Type B pancreatic cell (in vitro differentiated cells): Measurements from ENCODE around the gene SLC6A13. TPM values are rescaled to one million over a fixed set of nuclear protein-coding genes. Genes with fewer than 3 reads are reported as not detected.

Experiments
- DNase-seq: peaks from one replicate; pipeline ENCODE4 v3.0.0; 2021; ENCODE audit warnings: mixed read lengths; ENCODE audit not compliant: unreplicated experiment; ENCODE audit errors: extremely low spot score
- H3K27ac Mint-ChIP-seq: 2 replicates; pipeline ENCODE4 v1.8.0; 2021; ENCODE audit warnings: mild to moderate bottlenecking, mixed read lengths
- H3K27me3 Mint-ChIP-seq: 2 replicates; pipeline ENCODE4 v1.8.0; 2021; ENCODE audit warnings: mixed read lengths
- H3K36me3 Mint-ChIP-seq: 2 replicates; pipeline ENCODE4 v1.8.0; 2021; ENCODE audit warnings: mixed read lengths
- H3K4me1 Mint-ChIP-seq: one replicate; pipeline ENCODE4 v1.8.0; 2021; ENCODE audit warnings: mixed read lengths; ENCODE audit not compliant: unreplicated experiment
- H3K4me3 Mint-ChIP-seq: 2 replicates; pipeline ENCODE4 v1.8.0; 2021; ENCODE audit warnings: mild to moderate bottlenecking, mixed read lengths
- H3K9me3 Mint-ChIP-seq: 2 replicates; pipeline ENCODE4 v1.8.0; 2021; ENCODE audit warnings: mixed read lengths
- CTCF ChIP-seq: fragments of 200-600 bp; sonication (generic); conservative IDR thresholded peaks from 2 replicates; pipeline ENCODE4 v1.5.0; 2021; ENCODE audit warnings: antibody characterized with exemption, mild to moderate bottlenecking
- total RNA-seq: library from RNA; stranded (reverse); gene quantifications from 2 replicates; pipeline ENCODE4 v1.2.1, GENCODE V29; 2021; ENCODE audit warnings: low replicate concordance

The SLC6A13 gene
- total RNA-seq, 1 donor from 2014 or later, result 7.0 TPM

DNA sequence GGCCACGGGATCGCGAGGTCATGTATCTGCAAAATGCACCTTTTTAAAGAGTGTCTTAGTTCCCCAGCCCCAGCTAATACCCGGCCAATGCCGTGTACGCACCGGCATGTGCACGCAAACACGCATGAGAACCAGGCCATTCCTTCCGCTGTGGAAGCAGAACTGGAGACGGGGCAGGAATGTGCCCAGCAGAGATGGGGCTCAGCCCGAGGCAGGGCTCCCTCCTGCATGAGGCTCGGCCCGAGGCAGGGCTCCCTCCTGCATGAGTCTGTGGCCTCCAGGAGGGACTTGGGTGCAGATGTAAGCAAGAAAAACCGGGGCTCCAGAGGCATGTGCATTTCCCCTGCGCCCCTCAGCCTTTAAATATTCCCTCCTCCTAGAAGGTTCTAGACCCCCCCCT is 86.9 kb downstream of the SLC6A13 start:
- no peak for TF ChIP-seq CTCF
- Mint-ChIP-seq H3K4me3 (no peak overlapping the region), H3K4me1 (peaks cover 22% of the 10 kb centered on the region), H3K27me3 (peaks cover 19% of the 10 kb centered on the region), H3K36me3 (no peaks in the 10 kb centered on the region), H3K27ac (no peak overlapping the region), H3K9me3 (no peaks in the 10 kb centered on the region)
- DNase-seq, result no peak

DNA sequence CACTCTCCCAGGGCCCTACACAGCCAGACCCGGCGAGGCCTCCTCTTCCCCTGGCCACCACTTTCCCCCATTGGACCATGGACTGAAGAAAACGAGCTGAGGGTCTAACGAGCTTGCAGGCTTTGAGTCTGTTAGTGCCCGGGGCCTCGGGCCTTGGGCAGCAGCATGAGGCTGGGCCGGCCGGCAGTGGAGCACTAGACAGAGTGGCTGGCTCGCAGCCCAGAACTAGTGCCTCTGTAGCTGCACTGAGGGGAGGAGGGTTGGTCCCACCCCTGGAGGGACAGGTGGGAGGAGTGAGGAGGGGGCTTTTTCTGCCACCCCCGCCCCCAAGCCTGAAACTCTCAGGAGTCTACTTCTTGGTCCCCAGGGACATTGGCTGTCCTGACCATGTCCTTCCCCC is 87.4 kb downstream of the SLC6A13 start:
- no peaks in the 10 kb centered on the region for H3K36me3 Mint-ChIP-seq
- no peak overlapping the region for H3K4me3 Mint-ChIP-seq
- H3K9me3 Mint-ChIP-seq, result no peaks in the 10 kb centered on the region
- TF ChIP-seq CTCF, result no peak
- H3K4me1 Mint-ChIP-seq, result peaks cover 25% of the 10 kb centered on the region
- DNase-seq, result no peak
- H3K27me3 Mint-ChIP-seq, result peaks cover 17% of the 10 kb centered on the region
- H3K27ac Mint-ChIP-seq, result peak overlapping the region; percentile 39

DNA sequence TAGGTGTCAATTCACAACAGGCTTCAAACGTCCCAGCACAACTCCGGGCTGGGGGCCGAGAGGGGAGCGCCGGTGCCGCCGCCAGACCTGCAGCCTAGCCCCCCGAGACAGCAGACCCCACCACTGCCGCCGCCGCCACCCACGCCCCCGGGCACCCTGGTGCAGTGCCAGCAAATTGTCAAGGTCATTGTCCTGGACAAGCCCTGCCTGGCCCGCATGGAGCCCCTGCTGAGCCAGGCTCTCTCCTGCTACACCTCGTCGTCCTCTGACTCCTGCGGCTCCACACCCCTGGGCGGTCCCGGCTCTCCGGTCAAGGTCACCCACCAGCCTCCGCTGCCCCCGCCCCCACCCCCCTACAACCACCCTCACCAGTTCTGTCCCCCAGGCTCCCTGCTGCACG is 88.0 kb downstream of the SLC6A13 start:
- Mint-ChIP-seq H3K4me3 (no peak overlapping the region), H3K27ac (no peak overlapping the region), H3K36me3 (no peaks in the 10 kb centered on the region), H3K4me1 (peaks cover 31% of the 10 kb centered on the region), H3K27me3 (peaks cover 18% of the 10 kb centered on the region), H3K9me3 (no peaks in the 10 kb centered on the region)
- TF ChIP-seq CTCF, result no peak
- DNase-seq, result no peak

- Mint-ChIP-seq H3K4me1 (peaks cover 36% of the 10 kb centered on the region), H3K9me3 (no peaks in the 10 kb centered on the region), H3K4me3 (no peak overlapping the region), H3K36me3 (no peaks in the 10 kb centered on the region), H3K27ac (no peak overlapping the region), H3K27me3 (peaks cover 19% of the 10 kb centered on the region)
- no peak for TF ChIP-seq CTCF
- no peak for DNase-seq
Measured at GRCh38 chr12:174124-174523, 88.5 kb downstream of the SLC6A13 start.

- Mint-ChIP-seq H3K4me1 (peaks cover 33% of the 10 kb centered on the region), H3K27ac (no peak overlapping the region), H3K36me3 (no peaks in the 10 kb centered on the region), H3K27me3 (peaks cover 19% of the 10 kb centered on the region), H3K9me3 (no peaks in the 10 kb centered on the region), H3K4me3 (no peak overlapping the region)
- no peak for DNase-seq
- no peak for TF ChIP-seq CTCF
Measured at GRCh38 chr12:172732-173161, 89.9 kb downstream of the SLC6A13 start.
